HepG2 (cell line): ENCODE results near the gene POLRMT. TPM values are rescaled to one million over a fixed set of nuclear protein-coding genes. Genes with fewer than 3 reads are reported as not detected.

Experiments used
- CEBPG ChIP-seq: IDR thresholded peaks from 2 replicates; pipeline ENCODE4 v1.6.1; 2016
- ETV6 ChIP-seq: sonication (generic); formaldehyde crosslinking; conservative IDR thresholded peaks from 2 replicates; pipeline ENCODE4 v1.4.0; 2020; ENCODE audit warnings: missing genetic modification reagents
- HMG20B ChIP-seq: conservative IDR thresholded peaks from 2 replicates; pipeline ENCODE4 v1.6.1; 2016; ENCODE audit warnings: missing genetic modification reagents, missing compliant biosample characterization
- JDP2 ChIP-seq: sonication (generic); formaldehyde crosslinking; IDR thresholded peaks from 2 replicates; pipeline ENCODE4 v1.8.1; 2022; ENCODE audit warnings: missing genetic modification reagents, borderline replicate concordance
- KDM2A ChIP-seq: sonication (generic); formaldehyde crosslinking; IDR thresholded peaks from 2 replicates; pipeline ENCODE4 v1.4.0; 2020; ENCODE audit warnings: low read depth, missing genetic modification reagents, borderline replicate concordance
- NKX3-1 ChIP-seq: sonication (generic); formaldehyde crosslinking; IDR thresholded peaks from 2 replicates; pipeline ENCODE4 v1.5.0; 2020; ENCODE audit warnings: missing genetic modification reagents
- SMC3 ChIP-seq: IDR thresholded peaks from 2 replicates; pipeline ENCODE4 v1.6.1; 2011; ENCODE audit warnings: low read length, improper control_type of control experiment
- U2AF1 ChIP-seq: fragments of 200-400 bp; formaldehyde crosslinking; optimal IDR thresholded peaks from 2 replicates; pipeline ENCODE3; 2017; ENCODE audit warnings: mild to moderate bottlenecking, low read depth, low read length
- YY1 ChIP-seq: IDR thresholded peaks from 2 replicates; pipeline ENCODE4 v1.6.1; 2011; ENCODE audit warnings: low read length, low read depth, moderate library complexity, mild to moderate bottlenecking; ENCODE audit not compliant: insufficient read depth, insufficient replicate concordance
- ZNF292 ChIP-seq: sonication (generic); formaldehyde crosslinking; IDR thresholded peaks from 2 replicates; pipeline ENCODE4 v1.8.1; 2022; ENCODE audit warnings: mild to moderate bottlenecking, low read depth, missing genetic modification reagents, borderline replicate concordance
- ZNF350 ChIP-seq: sonication (generic); formaldehyde crosslinking; IDR thresholded peaks from 2 replicates; pipeline ENCODE4 v1.4.0; 2020; ENCODE audit warnings: mild to moderate bottlenecking, low read depth, missing genetic modification reagents, borderline replicate concordance
- ZNF468 ChIP-seq: sonication (generic); formaldehyde crosslinking; IDR thresholded peaks from 2 replicates; pipeline ENCODE4 v1.8.0; 2022; ENCODE audit warnings: mild to moderate bottlenecking, moderate library complexity, missing genetic modification reagents
- ZNF496 ChIP-seq: sonication (generic); formaldehyde crosslinking; IDR thresholded peaks from 2 replicates; pipeline ENCODE4 v1.8.1; 2023; ENCODE audit warnings: mild to moderate bottlenecking, moderate library complexity, missing genetic modification reagents; ENCODE audit not compliant: insufficient replicate concordance
- ZNF510 ChIP-seq: sonication (generic); formaldehyde crosslinking; IDR thresholded peaks from 2 replicates; pipeline ENCODE4 v1.4.0; 2020; ENCODE audit warnings: low read depth, mild to moderate bottlenecking, missing genetic modification reagents
- ZNF547 ChIP-seq: sonication (generic); formaldehyde crosslinking; IDR thresholded peaks from 2 replicates; pipeline ENCODE4 v1.5.1; 2020; ENCODE audit warnings: mild to moderate bottlenecking, missing genetic modification reagents
- ZNF605 ChIP-seq: sonication (generic); formaldehyde crosslinking; IDR thresholded peaks from 2 replicates; pipeline ENCODE4 v1.8.0; 2022; ENCODE audit warnings: mild to moderate bottlenecking, missing genetic modification reagents
- ZNF703 ChIP-seq: sonication (generic); formaldehyde crosslinking; IDR thresholded peaks from 2 replicates; pipeline ENCODE4 v1.5.1; 2020; ENCODE audit warnings: missing genetic modification reagents, mild to moderate bottlenecking, moderate library complexity, borderline replicate concordance
- ZNF746 ChIP-seq: sonication (generic); formaldehyde crosslinking; IDR thresholded peaks from 2 replicates; pipeline ENCODE4 v1.8.0; 2022; ENCODE audit warnings: mild to moderate bottlenecking, missing genetic modification reagents
- ZNF775 ChIP-seq: sonication (generic); formaldehyde crosslinking; IDR thresholded peaks from 2 replicates; pipeline ENCODE4 v1.4.0; 2020; ENCODE audit warnings: missing genetic modification reagents, mild to moderate bottlenecking, moderate library complexity, borderline replicate concordance
- polyA plus RNA-seq, 8 experiments: library from polyadenylated mRNA; depleted of rRNA in 3 of 8; stranded (reverse) in 7 of 8; unstranded in 1 of 8; fragments of >200 nt; fragmentation: Illumina TruSeq in 4 of 8; extraction: Trizol in 4 of 8; gene quantifications; 2 replicates each; pipeline versions ENCODE4 v1.2.1 to v1.2.3, GENCODE V29; 2011 to 2016; ENCODE audit warnings: low read depth in 4 of 8, missing spikeins in 1 of 8, mixed read lengths in 1 of 8; ENCODE audit not compliant: insufficient read depth in 1 of 8
- total RNA-seq, 5 experiments: library from RNA; depleted of rRNA; stranded (reverse); fragments of >200 nt; fragmentation: Illumina TruSeq; extraction: Trizol; gene quantifications; 2 replicates each; pipeline ENCODE4 v1.2.3, GENCODE V29; 2016; ENCODE audit warnings: low read depth in 1 of 5
- TF ChIP-seq, protein P1 (sequence below): IDR thresholded peaks from 2 replicates; pipeline ENCODE4 v1.6.1; 2012; ENCODE audit warnings: inconsistent platforms
- TF ChIP-seq, protein P2 (sequence below): sonication (generic); formaldehyde crosslinking; IDR thresholded peaks from 2 replicates; pipeline ENCODE4 v1.4.0; 2020; ENCODE audit warnings: mild to moderate bottlenecking, missing genetic modification reagents
- TF ChIP-seq, protein P3 (sequence below): sonication (generic); formaldehyde crosslinking; IDR thresholded peaks from 2 replicates; pipeline ENCODE4 v1.8.0; 2022; ENCODE audit warnings: low read depth, missing genetic modification reagents
- TF ChIP-seq, protein P4 (sequence below): IDR thresholded peaks from 2 replicates; pipeline ENCODE4 v1.6.1; 2016; ENCODE audit warnings: low read depth, borderline replicate concordance

POLRMT gene
- total and polyA plus RNA-seq, 2 of the 13 experiments (the other 11 are each of a cell fraction or from before 2014, with no cell fraction given): 78.0 to 101 TPM

DNA sequence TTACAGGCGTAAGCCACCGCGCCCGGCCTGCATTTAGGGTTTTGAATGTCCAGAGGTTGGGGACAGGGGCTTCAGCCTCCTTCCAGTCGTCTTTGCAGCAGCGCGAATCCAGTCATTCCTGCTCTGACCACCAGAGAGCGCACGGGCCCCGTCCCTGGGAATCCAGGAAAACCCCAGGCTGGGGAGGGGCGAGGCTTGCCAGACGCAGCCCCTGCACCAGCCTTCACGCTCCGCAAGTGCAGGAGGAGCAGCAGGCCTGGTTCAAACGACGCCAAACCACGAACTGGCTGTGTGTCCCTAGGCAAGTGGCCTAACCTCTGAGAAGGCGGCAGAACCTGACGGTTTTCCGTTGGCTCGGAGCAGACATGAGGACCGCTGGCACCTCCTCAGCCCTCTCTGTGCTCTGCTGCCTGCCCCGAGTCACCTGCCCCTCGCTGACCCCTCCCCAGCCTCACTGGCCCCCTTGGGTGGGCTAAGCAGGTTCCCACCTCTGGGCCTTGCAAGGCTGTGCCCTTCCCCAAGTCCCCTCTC, 31.6 kb upstream of the POLRMT start (continued):
- no peak for TF ChIP-seq ZNF746 (CRISPR knock-in tag)
- TF ChIP-seq, protein P1, sequence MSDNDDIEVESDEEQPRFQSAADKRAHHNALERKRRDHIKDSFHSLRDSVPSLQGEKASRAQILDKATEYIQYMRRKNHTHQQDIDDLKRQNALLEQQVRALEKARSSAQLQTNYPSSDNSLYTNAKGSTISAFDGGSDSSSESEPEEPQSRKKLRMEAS: peak; percentile 95
- TF ChIP-seq ZNF775 (CRISPR knock-in tag): no peak
- TF ChIP-seq NKX3-1: peak; percentile 51; the same call in 1 of the 2 replicates
- TF ChIP-seq, protein P2, sequence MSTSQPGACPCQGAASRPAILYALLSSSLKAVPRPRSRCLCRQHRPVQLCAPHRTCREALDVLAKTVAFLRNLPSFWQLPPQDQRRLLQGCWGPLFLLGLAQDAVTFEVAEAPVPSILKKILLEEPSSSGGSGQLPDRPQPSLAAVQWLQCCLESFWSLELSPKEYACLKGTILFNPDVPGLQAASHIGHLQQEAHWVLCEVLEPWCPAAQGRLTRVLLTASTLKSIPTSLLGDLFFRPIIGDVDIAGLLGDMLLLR (CRISPR knock-in tag): peak; percentile 63; the same call in 1 of the 2 replicates
- TF ChIP-seq ZNF703: no peak
- TF ChIP-seq ZNF468 (CRISPR knock-in tag): no peak
- peak; percentile 59 for TF ChIP-seq YY1
- peak; percentile 85 for TF ChIP-seq KDM2A (CRISPR knock-in tag)
- no peak for TF ChIP-seq ETV6 (CRISPR knock-in tag)
- TF ChIP-seq, protein P3, sequence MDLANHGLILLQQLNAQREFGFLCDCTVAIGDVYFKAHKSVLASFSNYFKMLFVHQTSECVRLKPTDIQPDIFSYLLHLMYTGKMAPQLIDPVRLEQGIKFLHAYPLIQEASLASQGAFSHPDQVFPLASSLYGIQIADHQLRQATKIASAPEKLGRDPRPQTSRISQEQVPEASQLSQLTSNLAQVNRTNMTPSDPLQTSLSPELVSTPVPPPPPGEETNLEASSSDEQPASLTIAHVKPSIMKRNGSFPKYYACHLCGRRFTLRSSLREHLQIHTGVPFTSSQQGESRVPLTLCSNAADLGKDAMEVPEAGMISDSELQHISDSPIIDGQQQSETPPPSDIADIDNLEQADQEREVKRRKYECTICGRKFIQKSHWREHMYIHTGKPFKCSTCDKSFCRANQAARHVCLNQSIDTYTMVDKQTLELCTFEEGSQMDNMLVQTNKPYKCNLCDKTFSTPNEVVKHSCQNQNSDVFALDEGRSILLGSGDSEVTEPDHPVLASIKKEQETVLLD (CRISPR knock-in tag): no peak
- peak; percentile 88 for TF ChIP-seq SMC3
- TF ChIP-seq HMG20B: no peak; the same call in 1 of the 2 replicates
- no peak for TF ChIP-seq ZNF510 (CRISPR knock-in tag)
- TF ChIP-seq ZNF547 (CRISPR knock-in tag): peak; percentile 71; the same call in 1 of the 2 replicates
- TF ChIP-seq ZNF350 (CRISPR knock-in tag): peak; percentile 37; the same call in 1 of the 2 replicates
- TF ChIP-seq U2AF1: no peak
- TF ChIP-seq ZNF292 (CRISPR knock-in tag): no peak
- TF ChIP-seq, protein P4, sequence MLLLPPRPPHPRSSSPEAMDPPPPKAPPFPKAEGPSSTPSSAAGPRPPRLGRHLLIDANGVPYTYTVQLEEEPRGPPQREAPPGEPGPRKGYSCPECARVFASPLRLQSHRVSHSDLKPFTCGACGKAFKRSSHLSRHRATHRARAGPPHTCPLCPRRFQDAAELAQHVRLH: peak; percentile 59; the same call in 1 of the 2 replicates
- TF ChIP-seq ZNF605: peak; percentile 33; the same call in 1 of the 2 replicates
- TF ChIP-seq ZNF496 (CRISPR knock-in tag): no peak
- no peak for TF ChIP-seq CEBPG (CRISPR knock-in tag)
- no peak for TF ChIP-seq JDP2
